Fibroblast of mammary gland (primary cell): Measurements from ENCODE around the gene EPS8.
A peak's percentile ranks its signal among the peaks of the same experiment; 100 is the strongest.

ENCODE experiments used
- DNase-seq: peaks from one replicate; pipeline ENCODE4 v3.0.0-alpha.2; 2010; ENCODE audit warnings: low read depth
- H3K4me3 ChIP-seq: 2 replicates; pipeline ENCODE4 v1.5.1; 2011; ENCODE audit warnings: low read depth, mild to moderate bottlenecking, low read length, moderate library complexity; ENCODE audit not compliant: control insufficient read depth
- TF ChIP-seq, protein P1 (sequence below): conservative IDR thresholded peaks from 2 replicates; pipeline ENCODE4 v1.5.1; 2011; ENCODE audit warnings: low read depth, low read length, inconsistent platforms; ENCODE audit not compliant: control insufficient read depth, insufficient read depth

Gene EPS8

DNA sequence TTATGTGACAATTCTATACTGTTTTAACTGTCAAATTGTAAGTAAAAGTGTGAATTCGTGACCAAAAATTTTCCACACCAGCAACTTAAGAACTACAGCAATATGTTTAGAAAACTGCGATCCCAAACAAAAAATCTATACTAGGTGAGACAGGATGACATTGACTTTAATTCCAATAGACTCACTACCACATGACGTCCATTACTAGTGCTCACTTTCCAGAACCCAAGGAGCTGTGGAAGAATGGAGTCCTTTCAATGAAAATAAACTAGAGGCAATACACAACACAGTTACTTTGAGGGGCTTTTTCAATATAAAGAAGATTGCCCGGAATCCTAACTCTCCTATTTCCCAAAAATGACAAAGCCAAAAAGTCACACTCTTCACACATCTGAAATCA, 1.4 kb downstream of the EPS8 start:
- peak overlapping the region; percentile 97 for H3K4me3 ChIP-seq
- DNase-seq, result no peak
- TF ChIP-seq, protein P1, sequence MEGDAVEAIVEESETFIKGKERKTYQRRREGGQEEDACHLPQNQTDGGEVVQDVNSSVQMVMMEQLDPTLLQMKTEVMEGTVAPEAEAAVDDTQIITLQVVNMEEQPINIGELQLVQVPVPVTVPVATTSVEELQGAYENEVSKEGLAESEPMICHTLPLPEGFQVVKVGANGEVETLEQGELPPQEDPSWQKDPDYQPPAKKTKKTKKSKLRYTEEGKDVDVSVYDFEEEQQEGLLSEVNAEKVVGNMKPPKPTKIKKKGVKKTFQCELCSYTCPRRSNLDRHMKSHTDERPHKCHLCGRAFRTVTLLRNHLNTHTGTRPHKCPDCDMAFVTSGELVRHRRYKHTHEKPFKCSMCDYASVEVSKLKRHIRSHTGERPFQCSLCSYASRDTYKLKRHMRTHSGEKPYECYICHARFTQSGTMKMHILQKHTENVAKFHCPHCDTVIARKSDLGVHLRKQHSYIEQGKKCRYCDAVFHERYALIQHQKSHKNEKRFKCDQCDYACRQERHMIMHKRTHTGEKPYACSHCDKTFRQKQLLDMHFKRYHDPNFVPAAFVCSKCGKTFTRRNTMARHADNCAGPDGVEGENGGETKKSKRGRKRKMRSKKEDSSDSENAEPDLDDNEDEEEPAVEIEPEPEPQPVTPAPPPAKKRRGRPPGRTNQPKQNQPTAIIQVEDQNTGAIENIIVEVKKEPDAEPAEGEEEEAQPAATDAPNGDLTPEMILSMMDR, result no peak

DNA sequence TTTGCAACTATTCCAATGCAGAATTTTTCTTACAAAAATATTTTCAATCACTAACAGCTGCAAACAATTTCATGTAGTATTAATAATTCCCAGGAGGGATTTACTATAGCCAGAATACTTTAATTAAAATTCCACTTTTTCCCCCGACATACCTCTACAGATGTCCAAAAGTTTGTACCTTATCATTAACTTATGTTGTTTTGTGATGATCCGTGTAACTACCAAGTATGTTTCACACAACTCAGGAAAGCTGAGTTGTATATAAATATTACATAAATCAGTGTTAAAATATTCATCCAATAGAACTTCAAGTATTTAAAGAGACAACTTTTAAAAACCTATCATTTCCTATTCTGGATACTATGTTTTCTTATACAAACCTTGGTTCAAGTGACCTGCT, 2.4 kb downstream of the EPS8 start:
- TF ChIP-seq, protein P1, result no peak
- peak overlapping the region; percentile 97 for H3K4me3 ChIP-seq
- no peak for DNase-seq

DNA sequence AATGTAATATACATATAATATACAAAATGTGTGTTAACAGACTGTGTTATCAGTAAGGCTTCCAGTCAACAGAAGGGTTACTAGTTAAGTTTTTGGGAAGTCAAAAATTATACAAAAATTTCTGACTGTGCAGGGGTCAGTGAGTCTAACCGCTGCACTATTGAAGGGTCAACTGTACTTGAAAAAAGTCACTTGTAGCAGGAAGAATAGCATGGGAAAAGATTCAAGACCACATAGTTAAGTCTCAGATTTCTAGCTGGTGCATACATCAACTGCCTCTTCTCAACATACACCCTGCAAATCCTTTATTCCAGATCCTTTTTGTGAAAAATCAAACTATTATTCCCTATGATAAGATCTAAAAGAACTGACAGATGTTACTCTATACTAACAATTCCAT, 5.9 kb downstream of the EPS8 start:
- H3K4me3 ChIP-seq, result no peak overlapping the region
- no peak for DNase-seq
- TF ChIP-seq, protein P1, result no peak

DNA sequence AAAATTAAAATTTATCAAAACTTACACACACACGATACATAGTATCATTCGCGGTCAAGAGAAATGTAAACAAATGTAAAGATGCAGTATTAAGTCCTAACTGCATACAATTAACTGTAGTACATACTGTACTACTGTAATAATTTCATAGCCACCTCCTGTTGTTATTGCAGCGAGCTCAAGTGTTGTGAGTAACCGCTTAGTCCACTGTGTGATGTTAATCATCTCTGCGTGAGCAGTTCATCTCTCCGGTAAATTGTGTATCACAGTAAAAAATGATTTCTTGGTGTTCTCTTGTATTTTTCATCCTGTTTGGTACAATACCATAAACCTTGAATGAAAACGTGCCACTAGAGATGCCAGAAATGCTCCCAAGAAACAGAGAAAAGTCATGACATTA, 6.5 kb downstream of the EPS8 start:
- H3K4me3 ChIP-seq, result no peak overlapping the region
- DNase-seq, result peak; percentile 66
- TF ChIP-seq, protein P1, result no peak

DNA sequence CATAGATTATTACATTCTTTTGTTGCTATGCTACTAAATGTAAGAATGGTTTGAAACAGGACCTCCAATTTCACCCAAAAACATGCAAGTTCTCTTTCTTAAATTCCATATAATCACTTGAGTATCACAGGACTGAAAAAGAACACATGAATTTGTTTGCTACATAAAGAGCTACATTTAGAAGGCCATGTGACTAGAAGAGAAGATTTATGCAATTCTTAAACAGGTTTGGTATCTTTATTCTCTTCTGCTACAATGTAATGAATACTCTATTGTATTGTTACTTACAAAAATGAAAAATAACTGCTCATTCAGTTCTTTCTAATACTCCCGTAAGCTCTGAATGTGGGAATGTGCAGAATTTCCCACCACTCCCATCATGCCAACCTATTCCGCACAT, 9.3 kb downstream of the EPS8 start:
- DNase-seq, result no peak
- TF ChIP-seq, protein P1, result no peak
- no peak overlapping the region for H3K4me3 ChIP-seq

DNA sequence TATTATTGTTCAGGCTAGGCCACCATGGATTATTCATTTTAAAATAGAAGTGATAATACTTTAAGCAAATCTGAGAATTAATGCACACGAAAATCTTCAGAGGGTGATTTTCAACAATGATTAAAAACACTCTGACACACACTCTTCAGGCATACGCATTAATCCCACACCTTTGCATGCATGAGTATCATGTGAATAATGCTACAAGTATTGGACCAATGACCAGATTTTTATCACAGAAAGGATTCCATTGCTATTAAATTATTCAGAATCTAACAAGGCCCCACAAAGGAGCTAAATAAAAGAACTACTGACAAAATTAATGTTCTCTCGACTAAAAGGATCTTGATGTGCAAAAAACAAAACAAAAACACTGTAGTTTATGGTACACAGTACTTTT, 11.1 kb downstream of the EPS8 start:
- DNase-seq, result peak; percentile 54
- H3K4me3 ChIP-seq, result no peak overlapping the region
- TF ChIP-seq, protein P1, result no peak

DNA sequence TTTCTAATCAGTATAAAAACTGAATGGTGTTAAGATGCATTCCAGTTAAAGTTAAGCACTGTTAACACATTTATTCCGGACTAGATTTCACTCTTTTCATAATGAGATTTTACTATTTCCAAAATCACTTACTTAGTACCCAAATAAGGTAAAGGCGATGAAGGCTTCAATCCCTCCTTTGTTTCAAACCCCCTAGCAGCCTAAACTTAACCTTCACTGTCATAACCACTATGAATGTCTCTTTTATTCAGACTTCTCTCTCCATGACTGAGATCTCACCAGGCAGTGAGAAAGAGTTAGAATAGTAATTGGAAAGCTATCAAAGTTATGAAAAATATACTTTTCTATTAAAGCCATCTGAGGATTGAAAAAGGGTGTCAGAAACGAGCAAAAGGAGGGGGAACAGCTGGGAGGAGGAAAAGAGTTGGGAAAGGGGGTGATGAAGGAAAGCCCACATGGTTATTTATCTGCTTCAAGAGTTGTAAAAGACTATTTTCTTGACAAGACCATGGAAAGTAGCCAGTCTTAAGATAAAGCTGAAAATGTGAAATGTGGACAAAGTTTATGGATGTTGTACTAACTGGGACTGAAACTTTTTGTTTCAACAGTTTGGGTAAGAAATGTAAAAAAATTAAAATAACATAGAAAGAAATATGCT, 11.7 kb downstream of the EPS8 start:
- TF ChIP-seq, protein P1, result no peak
- no peak for DNase-seq

More for the DNA sequence above, 11.7 kb downstream of the EPS8 start:
- no peak overlapping the region for H3K4me3 ChIP-seq
